Activated CD8-positive, alpha-beta T cell treated with anti-CD3 and anti-CD28 coated beads for 36 hours (primary cell): ENCODE measurements around the gene MEGF8. TPM values are rescaled to one million over a fixed set of nuclear protein-coding genes. Genes with fewer than 3 reads are reported as not detected.

ENCODE experiments used
- ATAC-seq: fragments of 200-7000 bp; cut with Tn5 transposase; one replicate; pipeline ENCODE4 v1.10.0; 2021; ENCODE audit warnings: mild to moderate bottlenecking, moderate library complexity
- CTCF ChIA-PET: fragments of 350-600 bp; sonication (Branson Sonifier 250); formaldehyde crosslinking; loops from one replicate; lab custom pipeline; 2021; ENCODE audit warnings: antibody characterized with exemption; lab: Charles Lee
- POLR2A ChIA-PET: fragments of 350-600 bp; sonication (Branson Sonifier 250); formaldehyde crosslinking; loops from one replicate; lab custom pipeline; 2021; ENCODE audit warnings: antibody characterized with exemption; lab: Charles Lee
- DNase-seq: peaks from one replicate; pipeline ENCODE4 v3.0.0-alpha.2; 2020
- H3K27ac Mint-ChIP-seq: one replicate; pipeline ENCODE4 v1.8.0; 2021; ENCODE audit warnings: mild to moderate bottlenecking, mixed read lengths
- H3K27me3 Mint-ChIP-seq: one replicate; pipeline ENCODE4 v1.8.0; 2021; ENCODE audit warnings: mixed read lengths
- H3K36me3 Mint-ChIP-seq: one replicate; pipeline ENCODE4 v1.8.0; 2021; ENCODE audit warnings: low read depth, mixed read lengths
- H3K4me1 Mint-ChIP-seq: one replicate; pipeline ENCODE4 v1.8.0; 2021; ENCODE audit warnings: low read depth, mixed read lengths
- H3K4me3 Mint-ChIP-seq: one replicate; pipeline ENCODE4 v1.8.0; 2021; ENCODE audit warnings: mild to moderate bottlenecking, moderate library complexity, mixed read lengths
- H3K9me3 Mint-ChIP-seq: one replicate; pipeline ENCODE4 v1.8.0; 2021; ENCODE audit warnings: mixed read lengths
- intact Hi-C: fragments of 100-400 bp; cut with micrococcal nuclease; formaldehyde crosslinking; loops from one replicate; pipeline ENCODE4 v1.10.0; 2022
- total RNA-seq, 2 experiments: library from RNA; stranded (reverse); gene quantifications; one replicate each; pipeline ENCODE4 v1.2.3, GENCODE V29; 2021
- TF ChIP-seq, protein P1 (sequence below): fragments of 200-600 bp; IDR thresholded peaks from one replicate; pipeline ENCODE4 v1.8.0; 2022; ENCODE audit warnings: antibody characterized with exemption, mild to moderate bottlenecking

MEGF8 gene
- total RNA-seq, 2 experiments from 2014 or later: 7.0 to 8.0 TPM

DNA sequence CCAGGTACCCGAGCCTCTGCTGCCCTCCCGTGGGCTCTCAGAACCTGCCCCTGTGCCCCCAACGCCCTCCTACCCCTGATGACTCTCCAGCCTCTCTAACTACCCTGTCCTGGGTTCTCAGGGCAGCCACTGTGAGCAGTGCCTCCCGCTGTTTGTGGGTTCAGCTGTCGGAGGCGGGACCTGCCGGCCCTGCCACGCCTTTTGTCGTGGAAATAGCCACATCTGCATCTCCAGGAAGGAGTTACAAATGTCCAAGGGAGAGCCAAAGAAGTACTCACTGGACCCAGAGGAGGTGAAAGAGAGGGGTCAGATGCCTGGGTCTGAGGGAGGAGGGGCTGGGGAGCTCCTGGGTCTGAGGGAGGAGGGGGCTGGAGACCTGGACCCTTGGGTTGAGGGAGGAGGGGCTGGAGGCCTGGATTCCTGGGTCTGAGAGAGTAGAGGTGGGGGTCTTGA, 44.7 kb downstream of the MEGF8 start:
- Mint-ChIP-seq H3K4me3 (no peak overlapping the region), H3K9me3 (no peaks in the 10 kb centered on the region), H3K27ac (no peak overlapping the region), H3K27me3 (no peaks in the 10 kb centered on the region), H3K36me3 (no peaks in the 10 kb centered on the region), H3K4me1 (no peaks in the 10 kb centered on the region)
- ATAC-seq (no peak), DNase-seq (no peak)
- TF ChIP-seq, protein P1, sequence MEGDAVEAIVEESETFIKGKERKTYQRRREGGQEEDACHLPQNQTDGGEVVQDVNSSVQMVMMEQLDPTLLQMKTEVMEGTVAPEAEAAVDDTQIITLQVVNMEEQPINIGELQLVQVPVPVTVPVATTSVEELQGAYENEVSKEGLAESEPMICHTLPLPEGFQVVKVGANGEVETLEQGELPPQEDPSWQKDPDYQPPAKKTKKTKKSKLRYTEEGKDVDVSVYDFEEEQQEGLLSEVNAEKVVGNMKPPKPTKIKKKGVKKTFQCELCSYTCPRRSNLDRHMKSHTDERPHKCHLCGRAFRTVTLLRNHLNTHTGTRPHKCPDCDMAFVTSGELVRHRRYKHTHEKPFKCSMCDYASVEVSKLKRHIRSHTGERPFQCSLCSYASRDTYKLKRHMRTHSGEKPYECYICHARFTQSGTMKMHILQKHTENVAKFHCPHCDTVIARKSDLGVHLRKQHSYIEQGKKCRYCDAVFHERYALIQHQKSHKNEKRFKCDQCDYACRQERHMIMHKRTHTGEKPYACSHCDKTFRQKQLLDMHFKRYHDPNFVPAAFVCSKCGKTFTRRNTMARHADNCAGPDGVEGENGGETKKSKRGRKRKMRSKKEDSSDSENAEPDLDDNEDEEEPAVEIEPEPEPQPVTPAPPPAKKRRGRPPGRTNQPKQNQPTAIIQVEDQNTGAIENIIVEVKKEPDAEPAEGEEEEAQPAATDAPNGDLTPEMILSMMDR: no peak
- CTCF ChIA-PET: interaction anchor here (0.8 to 1.5 kb wide), 2 partner anchors 10 to 31 kb away, joined by 3 to 4 read pairs; no protein-coding TSS in a partner anchor
- intact Hi-C loops: no loop called here
- POLR2A ChIA-PET: no interaction called here

DNA sequence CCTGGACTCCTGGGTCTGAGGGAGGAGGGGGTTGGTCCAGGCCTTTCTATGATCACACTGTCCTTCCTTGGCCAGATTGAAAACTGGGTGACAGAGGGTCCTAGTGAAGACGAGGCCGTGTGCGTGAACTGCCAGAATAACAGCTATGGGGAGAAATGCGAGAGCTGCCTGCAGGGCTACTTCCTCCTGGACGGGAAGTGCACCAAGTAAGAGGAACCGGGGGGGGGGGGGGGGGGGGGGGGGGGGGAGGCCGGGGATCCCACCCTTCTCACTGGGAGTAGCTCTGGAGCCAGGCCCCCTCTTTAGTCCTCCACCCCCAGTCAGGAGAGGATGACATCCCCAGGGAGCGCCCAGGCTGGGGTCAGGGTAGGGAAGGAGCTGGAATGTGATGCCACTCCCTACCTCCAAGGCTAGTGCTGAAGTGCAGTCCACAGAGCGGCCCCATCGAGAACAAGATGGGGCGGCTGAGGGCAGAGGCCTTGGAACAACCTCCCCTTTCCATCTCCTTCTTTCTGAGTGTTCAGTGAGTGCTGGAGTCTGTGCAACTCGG, 45.3 kb downstream of the MEGF8 start:
- ChIA-PET POLR2A (no interaction called here), CTCF (interaction anchor here (0.8 to 1.5 kb wide), 2 partner anchors 9 to 30 kb away, joined by 3 to 4 read pairs; no protein-coding TSS in a partner anchor)
- no peaks in the 10 kb centered on the region for H3K27me3 Mint-ChIP-seq

DNA sequence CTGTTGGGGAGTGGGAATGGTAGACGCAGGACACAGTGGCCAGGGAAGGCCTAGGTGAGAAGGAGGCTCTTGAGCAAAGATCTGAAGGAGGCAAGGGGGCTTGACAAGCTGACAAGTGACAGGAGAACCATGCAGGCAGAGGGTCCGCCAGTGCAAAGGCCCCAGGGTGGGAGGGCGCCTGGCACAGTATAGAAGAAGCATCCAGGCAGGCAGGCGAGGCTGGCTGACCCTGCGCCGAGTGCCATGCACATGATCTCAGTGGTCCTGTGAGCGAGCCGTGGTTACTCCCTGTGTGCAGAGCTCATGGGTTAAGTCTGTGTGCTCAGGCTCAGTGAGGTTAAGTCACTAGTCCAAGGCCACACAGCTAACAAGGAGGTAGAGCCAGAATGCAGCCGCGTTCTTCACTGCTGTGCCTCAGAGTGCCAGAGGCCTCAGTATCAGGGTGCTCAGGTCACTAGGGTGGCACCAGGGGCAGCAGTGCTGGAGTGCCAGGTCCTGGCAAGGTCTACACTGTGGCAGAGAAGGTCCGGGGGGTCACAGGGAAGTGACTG, 49.5 kb downstream of the MEGF8 start:
- H3K9me3 Mint-ChIP-seq: no peaks in the 10 kb centered on the region
- peaks cover 12% of the 10 kb centered on the region for H3K4me1 Mint-ChIP-seq
- ChIA-PET CTCF (no interaction called here), POLR2A (no interaction called here)
- H3K27ac Mint-ChIP-seq: no peak overlapping the region
- peaks cover under 1% of the 10 kb centered on the region for H3K27me3 Mint-ChIP-seq
- no peak overlapping the region for H3K4me3 Mint-ChIP-seq
- H3K36me3 Mint-ChIP-seq: no peaks in the 10 kb centered on the region
- intact Hi-C loops: no loop called here
- ATAC-seq (no peak), DNase-seq (no peak)
- TF ChIP-seq, protein P1: no peak

More for the DNA sequence above, 45.3 kb downstream of the MEGF8 start:
- ATAC-seq (no peak), DNase-seq (no peak)
- no peaks in the 10 kb centered on the region for H3K36me3 Mint-ChIP-seq
- H3K27ac Mint-ChIP-seq: no peak overlapping the region
- H3K9me3 Mint-ChIP-seq: no peaks in the 10 kb centered on the region
- TF ChIP-seq, protein P1: no peak
- H3K4me1 Mint-ChIP-seq: no peaks in the 10 kb centered on the region
- intact Hi-C loops: no loop called here
- no peak overlapping the region for H3K4me3 Mint-ChIP-seq

DNA sequence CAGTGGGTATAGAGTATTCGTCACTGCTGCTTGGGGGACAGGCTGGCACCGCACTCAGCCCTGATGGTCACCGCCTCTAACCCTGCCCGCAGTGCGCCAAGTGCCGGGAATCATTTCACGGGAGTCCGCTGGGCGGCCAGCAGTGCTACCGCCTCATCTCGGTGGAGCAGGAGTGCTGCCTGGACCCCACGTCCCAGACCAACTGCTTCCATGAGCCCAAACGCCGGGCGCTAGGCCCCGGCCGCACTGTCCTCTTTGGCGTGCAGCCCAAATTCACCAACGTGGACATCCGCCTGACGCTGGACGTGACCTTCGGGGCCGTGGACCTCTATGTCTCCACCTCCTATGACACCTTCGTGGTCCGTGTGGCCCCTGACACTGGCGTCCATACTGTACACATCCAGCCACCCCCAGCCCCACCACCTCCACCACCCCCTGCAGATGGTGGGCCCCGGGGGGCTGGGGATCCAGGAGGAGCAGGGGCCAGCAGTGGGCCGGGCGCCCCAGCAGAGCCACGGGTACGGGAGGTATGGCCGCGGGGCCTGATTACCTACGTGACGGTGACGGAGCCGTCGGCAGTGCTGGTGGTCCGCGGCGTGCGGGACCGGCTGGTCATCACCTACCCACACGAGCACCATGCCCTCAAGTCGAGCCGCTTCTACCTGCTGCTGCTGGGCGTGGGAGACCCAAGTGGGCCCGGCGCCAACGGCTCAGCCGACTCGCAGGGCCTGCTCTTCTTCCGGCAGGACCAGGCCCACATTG, 50.2 kb downstream of the MEGF8 start:
- TF ChIP-seq, protein P1: no peak
- Mint-ChIP-seq H3K36me3 (no peaks in the 10 kb centered on the region), H3K27ac (no peak overlapping the region), H3K4me3 (no peak overlapping the region), H3K4me1 (peaks cover 12% of the 10 kb centered on the region), H3K27me3 (peaks cover 6% of the 10 kb centered on the region), H3K9me3 (no peaks in the 10 kb centered on the region)
- no peak for ATAC-seq
- intact Hi-C loops: no loop called here
- POLR2A ChIA-PET: no interaction called here
- no peak for DNase-seq
- CTCF ChIA-PET: no interaction called here

- Mint-ChIP-seq H3K36me3 (no peaks in the 10 kb centered on the region), H3K27me3 (peaks cover 9% of the 10 kb centered on the region), H3K9me3 (no peaks in the 10 kb centered on the region), H3K27ac (no peak overlapping the region), H3K4me3 (no peak overlapping the region), H3K4me1 (peaks cover 12% of the 10 kb centered on the region)
- intact Hi-C loops: no loop called here
- no peak for ATAC-seq
- DNase-seq: no peak
- TF ChIP-seq, protein P1: no peak
- POLR2A ChIA-PET: no interaction called here
- CTCF ChIA-PET: no interaction called here
These were observed 50.7 kb downstream of the MEGF8 start for GRCh38 chr19:42376177-42376555.
